Breast epithelium (tissue), 3 donors: ENCODE data around the gene KLHL7.

Experiments used
- CTCF ChIP-seq, 3 donors: fragments of 450-650 bp; IDR thresholded peaks; one replicate each; pipeline ENCODE4 v1.5.1; 2016 to 2017; ENCODE audit warnings: antibody characterized with exemption in 3 of 3, mild to moderate bottlenecking in 3 of 3, moderate library complexity in 3 of 3
- POLR2A ChIP-seq: fragments of 450-650 bp; IDR thresholded peaks from one replicate; pipeline ENCODE4 v1.6.1; 2016; ENCODE audit warnings: antibody characterized with exemption, mild to moderate bottlenecking, moderate library complexity
- POLR2AphosphoS5 ChIP-seq, 3 donors: sonication (generic); formaldehyde crosslinking; IDR thresholded peaks; one replicate each; pipeline ENCODE4 v1.6.1; 2017; ENCODE audit warnings: antibody characterized with exemption in 3 of 3

DNA sequence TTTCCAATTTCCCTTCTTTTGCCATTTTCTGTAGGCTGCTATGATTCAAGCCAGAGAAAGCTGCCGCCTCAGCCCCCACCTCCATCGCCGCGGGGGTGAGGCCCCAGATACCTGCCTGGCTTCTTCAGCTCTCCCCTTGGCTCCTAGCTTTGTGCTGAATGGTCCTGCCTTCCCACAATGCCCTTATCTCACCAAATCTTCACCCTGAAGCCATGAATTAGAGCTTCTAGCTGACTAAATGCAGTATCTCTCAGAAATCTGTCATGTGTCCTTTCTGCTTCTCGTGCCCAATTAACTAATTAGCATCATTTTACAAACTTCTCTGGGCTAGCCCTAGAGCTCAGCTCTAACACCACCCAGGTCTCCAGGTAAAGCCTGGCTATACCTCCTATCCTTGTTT is 108.8 kb downstream of the KLHL7 start:
- TF ChIP-seq CTCF (IDR thresholded peaks at IDR 0.05) (no peak), POLR2A (no peak), POLR2AphosphoS5 (IDR thresholded peaks at IDR 0.05) (no peak)
